ENCODE measurements around the gene LPP.

GRCh38 chr3:188649521-188649920 is 495.6 kb downstream of the LPP start:
- TF ChIP-seq MLX (CRISPR knock-in tag; IDR thresholded peaks at IDR 0.05) = no peak
- TF ChIP-seq RFX5 (IDR thresholded peaks at IDR 0.05; ENCODE audit: low read depth, low read length) = no peak
- TF ChIP-seq SIN3A (IDR thresholded peaks at IDR 0.05; ENCODE audit: borderline replicate concordance, low read depth, low read length) = no peak
- no peak for TF ChIP-seq EP300 (IDR thresholded peaks at IDR 0.05; ENCODE audit: low read depth in 2 of 2, low read length in 2 of 2)
- TF ChIP-seq EP300 (CRISPR knock-in tag; IDR thresholded peaks at IDR 0.05; ENCODE audit: borderline replicate concordance) = no peak
- TF ChIP-seq ZNF263 (CRISPR knock-in tag; IDR thresholded peaks at IDR 0.05) = no peak
- no peak for TF ChIP-seq ZZZ3 (CRISPR knock-in tag; IDR thresholded peaks at IDR 0.05; ENCODE audit: borderline replicate concordance)
- no peak for TF ChIP-seq YEATS4 (CRISPR knock-in tag; IDR thresholded peaks at IDR 0.05; ENCODE audit: borderline replicate concordance)
- TF ChIP-seq RFX1 (IDR thresholded peaks at IDR 0.05) = no peak
- no peak for TF ChIP-seq ZNF350 (CRISPR knock-in tag; IDR thresholded peaks at IDR 0.05; ENCODE audit: borderline replicate concordance, low read depth)
- no peak for TF ChIP-seq U2AF2 (IDR thresholded peaks at IDR 0.05; ENCODE audit: low read depth, low read length)
- no peak for TF ChIP-seq POLR2A (IDR thresholded peaks at IDR 0.05; ENCODE audit: insufficient read depth in 1 of 2, low read depth in 2 of 2, low read length in 2 of 2)
- TF ChIP-seq BHLHE40 (IDR thresholded peaks at IDR 0.05; ENCODE audit: low read length) = no peak
